Suprapubic skin (tissue), 4 donors: Measurements from ENCODE around the gene TTYH2.

Experiments
- CTCF ChIP-seq, 2 donors: fragments of 200-600 bp in 1 of 2; fragments of 450-650 bp in 1 of 2; sonication (generic) in 1 of 2; IDR thresholded peaks; one replicate each; pipeline ENCODE4 v1.5.1; 2016 to 2019; ENCODE audit warnings: antibody characterized with exemption in 2 of 2, mild to moderate bottlenecking in 1 of 2, moderate library complexity in 1 of 2
- EP300 ChIP-seq: sonication (generic); formaldehyde crosslinking; IDR thresholded peaks from one replicate; pipeline ENCODE4 v1.6.1; 2017; ENCODE audit warnings: antibody characterized with exemption
- POLR2A ChIP-seq, 2 donors: fragments of 450-650 bp; IDR thresholded peaks; one replicate each; pipeline ENCODE4 v1.6.1; 2017; ENCODE audit warnings: antibody characterized with exemption in 2 of 2, mild to moderate bottlenecking in 2 of 2, moderate library complexity in 2 of 2
- POLR2AphosphoS5 ChIP-seq, 3 donors: sonication (generic); formaldehyde crosslinking; IDR thresholded peaks; one replicate each; pipeline ENCODE4 v1.6.1; 2017; ENCODE audit warnings: antibody characterized with exemption in 3 of 3

GRCh38 chr17:74217037-74217730 lies 3.8 kb downstream of the TTYH2 start:
- TF ChIP-seq CTCF (IDR thresholded peaks at IDR 0.05) (no peak), POLR2AphosphoS5 (IDR thresholded peaks at IDR 0.05) (no peak), POLR2A (IDR thresholded peaks at IDR 0.05) (no peak), EP300 (no peak)
